Measurements from ENCODE around the gene CMSS1.

GRCh38 chr3:100184948-100185570 lies 367.4 kb downstream of the CMSS1 start:
- TF ChIP-seq CTCF (IDR thresholded peaks at IDR 0.05) (no peak), POLR2A (IDR thresholded peaks at IDR 0.05) (no peak)
